Activated naive CD8-positive, alpha-beta T cell treated with anti-CD3 and anti-CD28 coated beads, Interleukin-2, amount 50 U/mL, for 24 hours (primary cell): ENCODE measurements around the gene TSPAN9.

ENCODE experiments used
- ATAC-seq: fragments of 150-1000 bp; cut with Tn5 transposase; one replicate; pipeline ENCODE4 v1.10.0; 2021
- DNase-seq: peaks from one replicate; pipeline ENCODE4 v3.0.0; 2021
- H3K27ac Mint-ChIP-seq: one replicate; pipeline ENCODE4 v1.8.0; 2021; ENCODE audit warnings: mild to moderate bottlenecking, mixed read lengths
- H3K27me3 Mint-ChIP-seq: one replicate; pipeline ENCODE4 v1.8.0; 2021; ENCODE audit warnings: mixed read lengths
- H3K36me3 Mint-ChIP-seq: one replicate; pipeline ENCODE4 v1.8.0; 2021; ENCODE audit warnings: low read depth, mixed read lengths
- H3K4me1 Mint-ChIP-seq: one replicate; pipeline ENCODE4 v1.8.0; 2021; ENCODE audit warnings: mixed read lengths
- H3K4me3 Mint-ChIP-seq: one replicate; pipeline ENCODE4 v1.8.0; 2021; ENCODE audit warnings: mild to moderate bottlenecking, moderate library complexity, mixed read lengths
- H3K9me3 Mint-ChIP-seq: one replicate; pipeline ENCODE4 v1.8.0; 2021; ENCODE audit warnings: mixed read lengths

The TSPAN9 gene

DNA sequence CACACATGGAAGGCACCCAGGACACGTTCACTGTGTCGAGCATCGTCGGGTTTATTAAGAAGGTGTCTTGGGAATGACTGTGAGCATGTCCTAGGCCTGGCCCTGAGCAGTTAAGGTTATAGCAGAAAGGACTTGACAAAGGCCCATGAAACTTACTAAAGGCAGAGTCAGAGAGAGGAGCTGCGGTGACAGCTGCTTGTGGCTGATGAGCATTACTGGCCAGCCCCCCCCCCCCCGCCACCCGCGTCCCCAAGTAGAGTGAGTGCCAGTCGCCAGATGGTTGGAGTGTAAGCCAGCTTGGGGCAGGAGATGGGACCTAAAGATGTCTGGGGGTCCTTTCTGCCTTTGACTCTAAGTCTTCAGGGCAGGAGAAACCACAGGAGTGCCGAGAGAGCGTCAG, 169.9 kb downstream of the TSPAN9 start:
- Mint-ChIP-seq H3K27ac (no peak overlapping the region), H3K4me3 (no peak overlapping the region), H3K36me3 (no peaks in the 10 kb centered on the region), H3K27me3 (no peaks in the 10 kb centered on the region), H3K4me1 (peaks cover 11% of the 10 kb centered on the region), H3K9me3 (no peaks in the 10 kb centered on the region)
- ATAC-seq = no peak
- no peak for DNase-seq

- DNase-seq = no peak
- no peaks in the 10 kb centered on the region for H3K9me3 Mint-ChIP-seq
- H3K27ac Mint-ChIP-seq = no peak overlapping the region
- H3K4me1 Mint-ChIP-seq = peaks cover 11% of the 10 kb centered on the region
- no peak overlapping the region for H3K4me3 Mint-ChIP-seq
- ATAC-seq = no peak
- H3K27me3 Mint-ChIP-seq = no peaks in the 10 kb centered on the region
- H3K36me3 Mint-ChIP-seq = no peaks in the 10 kb centered on the region
Observed at GRCh38 chr12:3247629-3248161, 170.5 kb downstream of the TSPAN9 start.

DNA sequence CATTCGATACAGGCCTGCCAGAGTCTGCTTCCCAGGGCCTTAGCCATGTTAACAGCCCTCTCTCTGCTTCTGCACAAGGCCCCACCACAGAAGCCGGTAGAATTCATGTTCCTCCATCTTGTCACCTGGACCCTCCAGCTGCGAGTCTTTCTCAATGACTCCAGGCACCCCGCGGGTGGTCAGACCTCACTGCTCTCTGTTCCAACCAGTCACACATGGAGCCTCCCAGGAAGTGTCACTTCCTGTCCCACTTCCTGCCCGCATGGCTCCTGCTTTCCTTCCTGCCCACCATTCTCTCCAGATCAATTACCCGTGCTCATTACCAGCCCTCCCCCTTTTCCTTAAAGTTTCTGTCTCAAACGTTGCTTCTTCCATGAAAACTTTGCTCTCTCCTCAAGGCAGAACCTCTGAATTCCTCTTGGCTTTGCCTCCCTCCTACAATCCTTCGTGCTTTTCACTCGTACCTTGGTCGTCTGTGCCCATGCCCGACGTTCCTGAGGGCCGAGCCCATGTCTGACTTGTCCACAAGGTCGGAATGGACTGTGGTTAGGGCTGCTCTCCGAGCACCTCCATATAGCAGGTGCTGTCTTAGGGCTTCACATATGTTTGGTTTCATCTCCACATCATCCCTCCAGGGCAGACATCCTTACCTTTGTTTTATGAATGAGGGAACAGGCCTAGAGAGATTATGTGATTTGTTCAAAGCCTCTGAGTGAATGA, 172.1 kb downstream of the TSPAN9 start:
- Mint-ChIP-seq H3K9me3 (no peaks in the 10 kb centered on the region), H3K4me3 (no peak overlapping the region), H3K27me3 (no peaks in the 10 kb centered on the region), H3K36me3 (no peaks in the 10 kb centered on the region), H3K27ac (no peak overlapping the region), H3K4me1 (peaks cover 11% of the 10 kb centered on the region)
- ATAC-seq = no peak
- DNase-seq = no peak

DNA sequence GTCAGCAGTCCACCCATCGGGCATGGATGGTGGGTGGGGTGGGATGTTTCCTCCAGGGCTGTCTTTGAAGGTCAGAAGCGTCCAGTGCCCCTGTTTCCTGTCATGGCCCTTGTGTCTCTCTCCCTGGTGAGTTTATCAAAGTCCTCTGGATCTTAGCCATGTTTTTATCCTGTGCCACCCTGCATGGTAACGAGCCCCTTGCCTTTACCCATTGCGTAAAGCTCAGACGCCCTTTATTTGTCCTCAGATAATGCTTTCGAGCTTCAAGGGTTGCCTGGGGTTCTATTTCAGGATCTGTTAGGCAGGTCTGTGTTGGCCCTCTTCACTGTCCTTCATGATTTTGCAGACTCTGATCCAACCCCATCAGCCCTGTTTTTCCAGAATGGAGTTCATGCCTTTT, 172.9 kb downstream of the TSPAN9 start:
- H3K27me3 Mint-ChIP-seq = no peaks in the 10 kb centered on the region
- peaks cover 11% of the 10 kb centered on the region for H3K4me1 Mint-ChIP-seq
- no peak for DNase-seq
- no peak overlapping the region for H3K4me3 Mint-ChIP-seq
- ATAC-seq = no peak
- H3K9me3 Mint-ChIP-seq = no peaks in the 10 kb centered on the region
- no peaks in the 10 kb centered on the region for H3K36me3 Mint-ChIP-seq
- H3K27ac Mint-ChIP-seq = no peak overlapping the region

DNA sequence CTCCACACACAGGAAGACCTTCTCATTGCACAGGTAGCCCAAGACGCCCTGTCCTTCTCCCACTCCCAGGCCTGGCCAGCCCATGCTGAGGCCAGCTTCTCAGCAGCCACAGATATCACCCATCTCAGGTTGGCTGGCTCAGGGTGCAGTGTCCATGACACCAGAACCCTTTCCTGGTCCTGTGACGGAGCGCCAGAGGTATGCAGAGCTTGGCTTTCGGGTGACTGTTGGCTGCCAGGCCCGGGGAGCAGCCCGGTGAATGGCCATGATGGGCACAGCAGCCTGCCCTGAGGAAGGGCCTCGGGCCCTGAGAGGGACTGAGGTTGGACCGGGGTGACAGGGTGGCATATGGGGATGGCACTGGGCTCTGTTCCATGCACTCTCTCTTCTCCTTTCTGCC, 173.4 kb downstream of the TSPAN9 start:
- no peak overlapping the region for H3K27ac Mint-ChIP-seq
- no peaks in the 10 kb centered on the region for H3K9me3 Mint-ChIP-seq
- H3K27me3 Mint-ChIP-seq = no peaks in the 10 kb centered on the region
- peaks cover 11% of the 10 kb centered on the region for H3K4me1 Mint-ChIP-seq
- H3K4me3 Mint-ChIP-seq = no peak overlapping the region
- DNase-seq (no peak), ATAC-seq (no peak)
- H3K36me3 Mint-ChIP-seq = no peaks in the 10 kb centered on the region

- Mint-ChIP-seq H3K9me3 (no peaks in the 10 kb centered on the region), H3K27ac (no peak overlapping the region), H3K4me3 (no peak overlapping the region), H3K27me3 (no peaks in the 10 kb centered on the region), H3K4me1 (peaks cover 11% of the 10 kb centered on the region), H3K36me3 (no peaks in the 10 kb centered on the region)
- DNase-seq (no peak), ATAC-seq (no peak)
Observed at GRCh38 chr12:3251067-3251466, 173.9 kb downstream of the TSPAN9 start.

GRCh38 chr12:3251691-3252090, 174.5 kb downstream of the TSPAN9 start:
- peaks cover 11% of the 10 kb centered on the region for H3K4me1 Mint-ChIP-seq
- H3K36me3 Mint-ChIP-seq = no peaks in the 10 kb centered on the region
- no peak overlapping the region for H3K4me3 Mint-ChIP-seq
- no peaks in the 10 kb centered on the region for H3K9me3 Mint-ChIP-seq
- ATAC-seq = no peak
- H3K27me3 Mint-ChIP-seq = no peaks in the 10 kb centered on the region
- H3K27ac Mint-ChIP-seq = no peak overlapping the region
- DNase-seq = no peak

DNA sequence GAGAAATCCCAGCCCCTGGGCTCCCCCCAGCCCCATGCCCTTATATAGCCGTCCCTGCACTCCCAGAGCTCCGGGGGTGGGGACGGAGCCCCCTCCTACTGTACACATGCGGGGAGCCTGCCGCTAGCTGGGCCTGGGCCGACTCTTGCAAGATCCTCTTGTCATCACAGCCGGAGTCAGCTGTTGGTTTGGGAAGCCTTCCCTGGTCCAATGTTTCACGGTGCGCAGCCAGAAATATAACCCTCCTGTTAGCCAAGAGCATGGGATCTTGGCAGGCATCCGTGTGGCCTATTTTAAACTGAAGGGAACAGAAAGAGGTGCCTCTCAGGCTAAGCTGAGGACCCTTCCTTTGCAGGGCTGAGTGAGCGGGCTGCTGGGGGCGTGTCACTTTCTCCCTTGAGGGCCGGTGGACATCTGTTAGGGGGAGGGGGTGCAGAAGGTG, 175.3 kb downstream of the TSPAN9 start:
- ATAC-seq = no peak
- Mint-ChIP-seq H3K4me1 (peaks cover 11% of the 10 kb centered on the region), H3K27me3 (no peaks in the 10 kb centered on the region), H3K27ac (no peak overlapping the region), H3K9me3 (no peaks in the 10 kb centered on the region), H3K4me3 (no peak overlapping the region), H3K36me3 (no peaks in the 10 kb centered on the region)
- no peak for DNase-seq

DNA sequence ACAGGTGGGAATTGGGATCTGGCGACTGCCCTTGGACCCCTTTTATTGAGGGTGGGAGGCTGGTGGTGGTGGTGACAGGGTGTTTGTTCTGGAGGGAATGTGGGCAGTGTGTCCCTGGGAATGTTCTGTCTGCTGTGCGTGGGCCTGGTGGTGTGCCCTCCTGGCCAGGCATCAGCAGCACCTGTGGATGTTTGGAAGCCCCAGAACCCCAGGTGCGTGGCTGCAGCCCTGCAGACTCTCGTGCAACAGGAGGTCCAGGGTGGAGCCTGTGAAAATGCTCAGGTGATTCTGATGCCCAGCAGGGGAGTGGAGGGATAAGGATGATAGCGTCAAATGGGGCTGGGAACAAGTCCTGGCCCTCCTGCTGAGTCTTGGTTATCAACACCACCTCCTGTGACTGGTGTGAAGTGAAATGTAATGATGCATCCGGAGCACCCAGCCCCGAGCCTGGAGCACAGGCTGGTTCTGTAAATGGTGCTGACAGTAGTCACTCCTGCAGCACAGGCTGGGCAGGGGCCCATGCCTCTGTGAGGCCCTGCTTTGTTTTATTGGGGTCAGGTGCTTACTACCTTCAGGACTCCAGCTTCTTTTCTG, 176.6 kb downstream of the TSPAN9 start:
- Mint-ChIP-seq H3K4me1 (peaks cover 8% of the 10 kb centered on the region), H3K9me3 (no peaks in the 10 kb centered on the region), H3K27me3 (no peaks in the 10 kb centered on the region), H3K4me3 (no peak overlapping the region), H3K36me3 (no peaks in the 10 kb centered on the region), H3K27ac (no peak overlapping the region)
- no peak for DNase-seq
- ATAC-seq = no peak

- Mint-ChIP-seq H3K4me3 (no peak overlapping the region), H3K9me3 (no peaks in the 10 kb centered on the region), H3K27ac (no peak overlapping the region), H3K36me3 (no peaks in the 10 kb centered on the region), H3K4me1 (peaks cover 1% of the 10 kb centered on the region), H3K27me3 (no peaks in the 10 kb centered on the region)
- DNase-seq (no peak), ATAC-seq (no peak)
Observed at GRCh38 chr12:3255057-3255456, 177.9 kb downstream of the TSPAN9 start.

DNA sequence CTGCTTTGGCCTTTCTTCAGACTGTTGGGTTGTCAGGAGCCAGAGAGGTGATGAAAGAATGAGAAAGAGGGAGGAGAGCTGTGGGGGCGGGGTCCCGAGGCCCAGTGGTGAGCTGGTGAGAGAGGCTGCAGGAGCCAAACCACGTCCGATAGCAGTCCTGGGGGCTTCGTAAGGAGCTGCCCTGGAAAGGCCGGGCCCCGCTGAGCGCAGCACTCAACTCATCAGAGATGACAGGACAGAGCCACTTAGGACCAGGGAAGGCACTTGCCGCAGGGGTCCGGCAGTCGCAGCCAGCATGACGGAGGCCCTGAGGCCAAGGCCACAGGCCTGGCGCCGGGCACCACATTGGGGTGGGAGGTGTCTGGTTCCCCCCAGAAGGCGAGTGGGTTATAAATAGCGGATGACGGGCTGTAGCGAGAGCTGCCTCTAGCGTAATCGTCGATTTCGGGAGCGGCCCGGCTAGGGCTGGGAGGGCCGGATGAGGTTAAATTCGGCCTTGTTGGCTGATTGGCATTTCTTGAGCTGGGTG, 179.0 kb downstream of the TSPAN9 start:
- Mint-ChIP-seq H3K27ac (no peak overlapping the region), H3K4me1 (peaks cover 1% of the 10 kb centered on the region), H3K27me3 (no peaks in the 10 kb centered on the region), H3K9me3 (no peaks in the 10 kb centered on the region), H3K4me3 (no peak overlapping the region), H3K36me3 (no peaks in the 10 kb centered on the region)
- DNase-seq = no peak
- no peak for ATAC-seq

DNA sequence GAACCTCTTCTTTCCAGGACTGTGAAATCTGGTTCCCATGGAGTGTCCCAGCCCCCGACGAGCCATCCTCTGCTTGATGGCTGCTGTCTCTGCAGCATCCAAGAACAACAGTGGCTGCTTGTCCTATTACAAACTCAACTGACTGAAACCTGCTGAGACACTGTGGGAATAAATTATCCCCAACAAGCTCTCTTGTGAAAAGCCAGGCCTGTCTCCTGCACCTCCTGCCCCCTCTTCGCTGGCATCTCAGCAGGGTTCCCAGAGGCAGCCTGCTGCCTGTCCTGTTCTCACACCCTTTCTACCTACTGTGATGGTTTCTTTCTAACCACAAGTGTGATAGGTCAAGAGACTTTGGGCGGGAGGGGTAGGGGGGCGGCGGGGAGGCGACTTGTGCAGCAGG, 180.2 kb downstream of the TSPAN9 start:
- H3K9me3 Mint-ChIP-seq = no peaks in the 10 kb centered on the region
- no peaks in the 10 kb centered on the region for H3K27me3 Mint-ChIP-seq
- ATAC-seq = no peak
- H3K4me3 Mint-ChIP-seq = no peak overlapping the region
- H3K36me3 Mint-ChIP-seq = no peaks in the 10 kb centered on the region
- DNase-seq = no peak
- H3K4me1 Mint-ChIP-seq = peaks cover 1% of the 10 kb centered on the region
- no peak overlapping the region for H3K27ac Mint-ChIP-seq

DNA sequence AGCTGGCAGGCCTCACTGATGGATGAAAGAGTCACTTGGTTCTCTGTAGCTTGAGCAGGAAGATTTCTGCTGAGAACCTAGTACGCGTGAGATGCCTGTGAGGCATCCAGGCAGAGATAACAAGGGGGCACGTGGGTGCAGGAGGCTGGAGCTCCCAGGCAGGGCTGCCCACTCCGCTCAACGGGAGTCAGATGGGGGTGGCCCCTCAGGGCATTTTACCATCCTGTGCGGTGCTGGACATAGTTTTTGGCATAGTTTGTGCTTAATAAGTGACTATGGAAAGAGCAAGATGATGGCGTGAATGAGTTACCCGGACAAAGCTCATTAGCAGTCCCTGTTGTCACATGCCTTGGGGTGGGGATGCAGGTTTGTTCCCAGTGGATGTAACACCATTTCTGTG, 182.8 kb downstream of the TSPAN9 start:
- Mint-ChIP-seq H3K27me3 (no peaks in the 10 kb centered on the region), H3K9me3 (no peaks in the 10 kb centered on the region)
- no peak for ATAC-seq

GRCh38 chr12:3261782-3262359, 184.7 kb downstream of the TSPAN9 start:
- Mint-ChIP-seq H3K4me1 (peaks cover 1% of the 10 kb centered on the region), H3K36me3 (no peaks in the 10 kb centered on the region), H3K27me3 (no peaks in the 10 kb centered on the region), H3K4me3 (no peak overlapping the region), H3K27ac (no peak overlapping the region), H3K9me3 (no peaks in the 10 kb centered on the region)
- ATAC-seq (no peak), DNase-seq (no peak)

More for the DNA sequence above, 182.8 kb downstream of the TSPAN9 start:
- Mint-ChIP-seq H3K27ac (no peak overlapping the region), H3K4me1 (peaks cover 1% of the 10 kb centered on the region), H3K36me3 (no peaks in the 10 kb centered on the region), H3K4me3 (no peak overlapping the region)
- no peak for DNase-seq

DNA sequence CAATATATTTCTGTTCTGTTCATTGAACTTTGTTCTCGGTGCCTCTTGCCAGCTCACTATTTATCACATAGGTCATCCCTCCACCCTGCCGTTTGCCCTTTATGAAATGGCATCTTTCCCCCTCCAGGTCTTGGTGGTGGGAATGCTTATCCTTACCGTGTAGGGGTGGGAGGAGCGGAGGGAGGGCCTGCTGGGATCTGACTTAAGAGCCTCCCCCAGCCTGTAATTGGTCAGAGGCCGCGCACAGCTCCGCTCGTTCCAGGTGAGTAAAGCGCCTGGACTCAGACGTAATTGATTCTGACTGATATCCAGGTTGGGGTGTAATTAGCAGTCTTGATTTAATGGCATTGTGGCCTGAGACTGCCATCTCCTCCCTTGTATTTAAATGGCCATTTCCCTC, 185.3 kb downstream of the TSPAN9 start:
- ATAC-seq (no peak), DNase-seq (no peak)
- no peak overlapping the region for H3K27ac Mint-ChIP-seq
- peaks cover 1% of the 10 kb centered on the region for H3K4me1 Mint-ChIP-seq
- no peaks in the 10 kb centered on the region for H3K36me3 Mint-ChIP-seq
- H3K9me3 Mint-ChIP-seq = no peaks in the 10 kb centered on the region
- no peaks in the 10 kb centered on the region for H3K27me3 Mint-ChIP-seq
- no peak overlapping the region for H3K4me3 Mint-ChIP-seq
